GM06990 (cell line): ENCODE results near the gene MYOF.

ENCODE experiments used
- DNase-seq: peaks from one replicate; pipeline ENCODE4 v3.0.0-alpha.2; 2011; ENCODE audit not compliant: insufficient read length; ENCODE audit errors: extremely low read depth
- H3K27me3 ChIP-seq: replicated peaks from 2 replicates; pipeline ENCODE4 v1.6.0; 2011; ENCODE audit warnings: low read length; ENCODE audit not compliant: control insufficient read depth, insufficient read depth
- H3K36me3 ChIP-seq: 2 replicates; pipeline ENCODE4 v1.5.1; 2011; ENCODE audit warnings: low read length; ENCODE audit not compliant: control insufficient read depth, insufficient read depth
- H3K4me3 ChIP-seq: replicated peaks from 2 replicates; pipeline ENCODE4 v1.5.1; 2011; ENCODE audit warnings: low read depth, mild to moderate bottlenecking, control low read depth, low read length
- CTCF ChIP-seq: IDR thresholded peaks from 2 replicates; pipeline ENCODE4 v1.5.1; 2011; ENCODE audit warnings: low read length, control low read depth, mild to moderate bottlenecking, inconsistent platforms; ENCODE audit not compliant: insufficient read depth, poor library complexity, severe bottlenecking

MYOF gene

GRCh38 chr10:93299606-93300287, 182.4 kb downstream of the MYOF start:
- Histone ChIP-seq H3K27me3 (no peaks in the 10 kb centered on the region; the same call in none of the 2 replicates), H3K36me3 (no peaks in the 10 kb centered on the region), H3K4me3 (no peak overlapping the region)
- TF ChIP-seq CTCF: no peak
- DNase-seq: no peak

- Histone ChIP-seq H3K4me3 (no peak overlapping the region), H3K27me3 (no peaks in the 10 kb centered on the region; the same call in none of the 2 replicates), H3K36me3 (no peaks in the 10 kb centered on the region)
- no peak for TF ChIP-seq CTCF
- DNase-seq: no peak
These were observed 182.9 kb downstream of the MYOF start for GRCh38 chr10:93299195-93299594.

GRCh38 chr10:93296151-93296550, 186.0 kb downstream of the MYOF start:
- DNase-seq: no peak
- no peak for TF ChIP-seq CTCF
- Histone ChIP-seq H3K27me3 (no peaks in the 10 kb centered on the region; the same call in none of the 2 replicates), H3K36me3 (no peaks in the 10 kb centered on the region), H3K4me3 (no peak overlapping the region)

- Histone ChIP-seq H3K36me3 (no peaks in the 10 kb centered on the region), H3K27me3 (no peaks in the 10 kb centered on the region; the same call in 1 of the 2 replicates), H3K4me3 (no peak overlapping the region)
- no peak for TF ChIP-seq CTCF
- no peak for DNase-seq
These were observed 188.1 kb downstream of the MYOF start for GRCh38 chr10:93293999-93294398.

- Histone ChIP-seq H3K4me3 (no peak overlapping the region), H3K36me3 (no peaks in the 10 kb centered on the region), H3K27me3 (no peaks in the 10 kb centered on the region; the same call in 1 of the 2 replicates)
- TF ChIP-seq CTCF: no peak
- DNase-seq: no peak
These were observed 191.3 kb downstream of the MYOF start for GRCh38 chr10:93290661-93291354.
